Panc1 (cell line): ENCODE measurements around the gene FAM107A.

Experiments used
- POLR2AphosphoS5 ChIP-seq: IDR thresholded peaks from 2 replicates; pipeline ENCODE4 v1.6.1; 2012; ENCODE audit warnings: mild to moderate bottlenecking, low read depth, low read length, moderate library complexity
- SIN3A ChIP-seq: IDR thresholded peaks from 2 replicates; pipeline ENCODE4 v1.6.1; 2012; ENCODE audit warnings: low read depth, mild to moderate bottlenecking, low read length, moderate library complexity, borderline replicate concordance; ENCODE audit not compliant: insufficient read depth
- TF ChIP-seq, protein P1 (sequence below): fragments of 450-650 bp; IDR thresholded peaks from 2 replicates; pipeline ENCODE4 v1.5.1; 2017; ENCODE audit warnings: mild to moderate bottlenecking
- TF ChIP-seq, protein P2 (sequence below), 2 experiments: IDR thresholded peaks; 2 replicates each; pipeline ENCODE4 v1.6.1; 2011 to 2012; ENCODE audit warnings: low read depth in 2 of 2, control low read depth in 1 of 2, low read length in 1 of 2, mild to moderate bottlenecking in 1 of 2, moderate library complexity in 1 of 2; ENCODE audit not compliant: insufficient read depth in 1 of 2

DNA sequence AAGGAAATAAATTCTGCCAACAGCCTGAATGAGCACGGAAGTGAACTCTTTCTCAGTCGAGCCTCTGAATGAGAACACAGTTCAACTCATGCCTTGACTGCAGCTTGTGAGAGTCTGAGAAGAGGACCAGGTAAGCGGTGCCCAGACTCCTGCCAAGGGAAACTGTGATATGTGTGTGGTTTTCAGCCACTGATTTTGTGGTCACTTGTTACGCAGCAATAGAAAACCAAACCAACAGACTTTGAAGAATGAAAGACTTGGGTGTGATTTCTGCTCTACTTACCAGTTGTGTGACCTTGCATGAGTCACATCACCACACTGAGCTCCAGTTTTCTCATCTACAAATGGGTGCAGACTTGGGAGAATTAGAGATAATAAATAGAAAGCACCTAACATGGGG lies 30.6 kb upstream of the FAM107A start:
- TF ChIP-seq POLR2AphosphoS5 (no peak), SIN3A (no peak)
- TF ChIP-seq, protein P1, sequence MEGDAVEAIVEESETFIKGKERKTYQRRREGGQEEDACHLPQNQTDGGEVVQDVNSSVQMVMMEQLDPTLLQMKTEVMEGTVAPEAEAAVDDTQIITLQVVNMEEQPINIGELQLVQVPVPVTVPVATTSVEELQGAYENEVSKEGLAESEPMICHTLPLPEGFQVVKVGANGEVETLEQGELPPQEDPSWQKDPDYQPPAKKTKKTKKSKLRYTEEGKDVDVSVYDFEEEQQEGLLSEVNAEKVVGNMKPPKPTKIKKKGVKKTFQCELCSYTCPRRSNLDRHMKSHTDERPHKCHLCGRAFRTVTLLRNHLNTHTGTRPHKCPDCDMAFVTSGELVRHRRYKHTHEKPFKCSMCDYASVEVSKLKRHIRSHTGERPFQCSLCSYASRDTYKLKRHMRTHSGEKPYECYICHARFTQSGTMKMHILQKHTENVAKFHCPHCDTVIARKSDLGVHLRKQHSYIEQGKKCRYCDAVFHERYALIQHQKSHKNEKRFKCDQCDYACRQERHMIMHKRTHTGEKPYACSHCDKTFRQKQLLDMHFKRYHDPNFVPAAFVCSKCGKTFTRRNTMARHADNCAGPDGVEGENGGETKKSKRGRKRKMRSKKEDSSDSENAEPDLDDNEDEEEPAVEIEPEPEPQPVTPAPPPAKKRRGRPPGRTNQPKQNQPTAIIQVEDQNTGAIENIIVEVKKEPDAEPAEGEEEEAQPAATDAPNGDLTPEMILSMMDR: no peak
- TF ChIP-seq, protein P2, sequence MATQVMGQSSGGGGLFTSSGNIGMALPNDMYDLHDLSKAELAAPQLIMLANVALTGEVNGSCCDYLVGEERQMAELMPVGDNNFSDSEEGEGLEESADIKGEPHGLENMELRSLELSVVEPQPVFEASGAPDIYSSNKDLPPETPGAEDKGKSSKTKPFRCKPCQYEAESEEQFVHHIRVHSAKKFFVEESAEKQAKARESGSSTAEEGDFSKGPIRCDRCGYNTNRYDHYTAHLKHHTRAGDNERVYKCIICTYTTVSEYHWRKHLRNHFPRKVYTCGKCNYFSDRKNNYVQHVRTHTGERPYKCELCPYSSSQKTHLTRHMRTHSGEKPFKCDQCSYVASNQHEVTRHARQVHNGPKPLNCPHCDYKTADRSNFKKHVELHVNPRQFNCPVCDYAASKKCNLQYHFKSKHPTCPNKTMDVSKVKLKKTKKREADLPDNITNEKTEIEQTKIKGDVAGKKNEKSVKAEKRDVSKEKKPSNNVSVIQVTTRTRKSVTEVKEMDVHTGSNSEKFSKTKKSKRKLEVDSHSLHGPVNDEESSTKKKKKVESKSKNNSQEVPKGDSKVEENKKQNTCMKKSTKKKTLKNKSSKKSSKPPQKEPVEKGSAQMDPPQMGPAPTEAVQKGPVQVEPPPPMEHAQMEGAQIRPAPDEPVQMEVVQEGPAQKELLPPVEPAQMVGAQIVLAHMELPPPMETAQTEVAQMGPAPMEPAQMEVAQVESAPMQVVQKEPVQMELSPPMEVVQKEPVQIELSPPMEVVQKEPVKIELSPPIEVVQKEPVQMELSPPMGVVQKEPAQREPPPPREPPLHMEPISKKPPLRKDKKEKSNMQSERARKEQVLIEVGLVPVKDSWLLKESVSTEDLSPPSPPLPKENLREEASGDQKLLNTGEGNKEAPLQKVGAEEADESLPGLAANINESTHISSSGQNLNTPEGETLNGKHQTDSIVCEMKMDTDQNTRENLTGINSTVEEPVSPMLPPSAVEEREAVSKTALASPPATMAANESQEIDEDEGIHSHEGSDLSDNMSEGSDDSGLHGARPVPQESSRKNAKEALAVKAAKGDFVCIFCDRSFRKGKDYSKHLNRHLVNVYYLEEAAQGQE (IDR thresholded peaks at IDR 0.05; ENCODE audit: insufficient read depth in 1 of 2, low read depth in 2 of 2, low read length in 1 of 2): no peak
